IMR-90 (cell line): ENCODE results near the gene TOR2A. TPM values are rescaled to one million over a fixed set of nuclear protein-coding genes. Genes with fewer than 3 reads are reported as not detected.

Experiments used
- ATAC-seq: fragments of 200-7000 bp; cut with Tn5 transposase; 2 replicates; pipeline ENCODE4 v1.9.1; 2020; ENCODE audit warnings: low read depth, mild to moderate bottlenecking, moderate library complexity
- BruUV-seq: library from RNA; stranded (reverse); fragments of 400-500 nt; replicated peaks from 2 replicates; lab custom pipeline; 2021; lab: Mats Ljungman, UMichigan
- CTCF ChIA-PET: fragments of 300-600 bp; formaldehyde crosslinking; extraction: SDS; loops from one replicate; lab custom pipeline; 2021; ENCODE audit warnings: antibody characterized with exemption; lab: Yijun Ruan, JAX
- POLR2A ChIA-PET: fragments of 300-600 bp; sonication (Branson Sonifier 250); formaldehyde crosslinking; loops from one replicate; lab custom pipeline; 2022; ENCODE audit warnings: antibody characterized with exemption; ENCODE audit not compliant: unreplicated experiment; lab: Charles Lee
- DNase-seq: peaks from one replicate; pipeline ENCODE4 v3.0.0; 2013
- H2AFZ ChIP-seq: replicated peaks from 2 replicates; pipeline ENCODE3; 2013; ENCODE audit warnings: low read length, mild to moderate bottlenecking; ENCODE audit not compliant: poor library complexity
- H2AK5ac ChIP-seq: 2 replicates; pipeline ENCODE4 v1.6.1; 2013; ENCODE audit warnings: low read depth, low read length, inconsistent platforms
- H2AK9ac ChIP-seq: replicated peaks from 2 replicates; pipeline ENCODE3; 2013; ENCODE audit warnings: mild to moderate bottlenecking, low read depth, low read length, moderate library complexity; ENCODE audit not compliant: poor library complexity
- H2BK120ac ChIP-seq: 2 replicates; pipeline ENCODE4 v1.6.1; 2013; ENCODE audit warnings: low read depth, low read length, inconsistent platforms
- H2BK15ac ChIP-seq: 3 replicates; pipeline ENCODE4 v1.6.1; 2013; ENCODE audit warnings: low read depth, low read length, inconsistent platforms
- H2BK20ac ChIP-seq: 2 replicates; pipeline ENCODE4 v1.6.1; 2013; ENCODE audit warnings: low read depth, mild to moderate bottlenecking, inconsistent platforms, low read length, moderate library complexity
- H2BK5ac ChIP-seq: 2 replicates; pipeline ENCODE4 v1.6.1; 2013; ENCODE audit warnings: mild to moderate bottlenecking, low read depth, low read length, inconsistent platforms; ENCODE audit not compliant: poor library complexity, severe bottlenecking
- H3K14ac ChIP-seq: replicated peaks from 2 replicates; pipeline ENCODE4 v1.6.1; 2013; ENCODE audit warnings: low read depth, low read length, inconsistent platforms
- H3K18ac ChIP-seq: 2 replicates; pipeline ENCODE4 v1.6.1; 2013; ENCODE audit warnings: low read depth, low read length, control low read depth
- H3K23ac ChIP-seq: 2 replicates; pipeline ENCODE4 v1.6.1; 2013; ENCODE audit warnings: low read depth, low read length, inconsistent platforms
- H3K27ac ChIP-seq: 2 replicates; pipeline ENCODE4 v1.5.1; 2013; ENCODE audit warnings: mild to moderate bottlenecking, control low read depth, low read length; ENCODE audit not compliant: insufficient read depth
- H3K27me3 ChIP-seq: 2 replicates; pipeline ENCODE4 v1.6.1; 2013; ENCODE audit warnings: low read length; ENCODE audit not compliant: control insufficient read depth, insufficient read depth
- H3K36me3 ChIP-seq: 2 replicates; pipeline ENCODE4 v1.6.1; 2013; ENCODE audit warnings: low read length, mixed read lengths; ENCODE audit not compliant: control insufficient read depth, insufficient read depth
- H3K4ac ChIP-seq: 2 replicates; pipeline ENCODE4 v1.6.1; 2013; ENCODE audit warnings: low read depth, low read length, inconsistent platforms
- H3K4me1 ChIP-seq: 2 replicates; pipeline ENCODE4 v1.6.1; 2013; ENCODE audit warnings: low read length, mixed read lengths; ENCODE audit not compliant: control insufficient read depth, insufficient read depth
- H3K4me2 ChIP-seq: 2 replicates; pipeline ENCODE4 v1.6.1; 2013; ENCODE audit warnings: low read depth, mild to moderate bottlenecking, control low read depth, low read length, moderate library complexity
- H3K4me3 ChIP-seq: 2 replicates; pipeline ENCODE4 v1.5.1; 2013; ENCODE audit warnings: low read depth, mild to moderate bottlenecking, control low read depth, low read length, moderate library complexity; ENCODE audit not compliant: insufficient read depth
- H3K56ac ChIP-seq: 2 replicates; pipeline ENCODE4 v1.6.1; 2013; ENCODE audit warnings: low read length, inconsistent platforms; ENCODE audit not compliant: insufficient read depth; ENCODE audit errors: extremely low read depth
- H3K79me1 ChIP-seq, 2 experiments: 2 replicates each; pipeline ENCODE4 v1.6.1; 2013; ENCODE audit warnings: low read length in 2 of 2, inconsistent platforms in 1 of 2, low read depth in 1 of 2
- H3K9ac ChIP-seq: 2 replicates; pipeline ENCODE4 v1.6.1; 2013; ENCODE audit warnings: low read depth, low read length, control low read depth
- H3K9me1 ChIP-seq: 2 replicates; pipeline ENCODE4 v1.6.1; 2013; ENCODE audit warnings: low read length, inconsistent platforms; ENCODE audit not compliant: insufficient read depth
- H3K9me3 ChIP-seq: 2 replicates; pipeline ENCODE4 v1.6.1; 2013; ENCODE audit warnings: low read length; ENCODE audit not compliant: control insufficient read depth, insufficient read depth
- H4K20me1 ChIP-seq: 2 replicates; pipeline ENCODE4 v1.6.1; 2013; ENCODE audit warnings: low read length, inconsistent platforms; ENCODE audit not compliant: insufficient read depth
- H4K5ac ChIP-seq: 2 replicates; pipeline ENCODE4 v1.6.1; 2013; ENCODE audit warnings: mild to moderate bottlenecking, low read depth, low read length, control low read depth
- H4K8ac ChIP-seq, 2 experiments: 2 replicates each; pipeline ENCODE4 v1.6.1; 2013; ENCODE audit warnings: low read depth in 2 of 2, low read length in 2 of 2, control low read depth in 1 of 2, inconsistent platforms in 1 of 2
- H4K91ac ChIP-seq: 2 replicates; pipeline ENCODE4 v1.6.1; 2013; ENCODE audit warnings: low read depth, low read length, inconsistent platforms; ENCODE audit not compliant: insufficient read depth
- CEBPB ChIP-seq: IDR thresholded peaks from 2 replicates; pipeline ENCODE4 v1.6.1; 2012; ENCODE audit warnings: low read depth, low read length, improper control_type of control experiment
- MAFK ChIP-seq: IDR thresholded peaks from 2 replicates; pipeline ENCODE4 v1.6.1; 2012; ENCODE audit warnings: low read depth, low read length, improper control_type of control experiment
- NFE2L2 ChIP-seq: fragments of 150-350 bp; IDR thresholded peaks from 2 replicates; pipeline ENCODE4 v1.6.1; 2016; ENCODE audit warnings: low read depth, mild to moderate bottlenecking, low read length
- POLR2A ChIP-seq: IDR thresholded peaks from 2 replicates; pipeline ENCODE4 v1.6.1; 2012; ENCODE audit warnings: mild to moderate bottlenecking, low read depth, low read length
- WGBS, 2 experiments: methylation state at CpG; one replicate each; pipeline versions ENCODE4 v1.1.5 to v1.1.7; 2013; ENCODE audit warnings: missing lambda C conversion rate in 2 of 2; ENCODE audit not compliant: insufficient read length in 1 of 2; ENCODE audit errors: extremely low coverage in 2 of 2; 5-methylcytosine and 5-hydroxymethylcytosine counted together
- dilution Hi-C: fragments of 300-500 bp; cut with HindIII; formaldehyde crosslinking; loops from one replicate; pipeline ENCODE4 v1.14.3; 2018; ENCODE audit warnings: low sequenced_read_pairs; ENCODE audit not compliant: unreplicated experiment
- in situ Hi-C: fragments of 300-500 bp; cut with MboI; formaldehyde crosslinking; loops from 3 replicates; pipeline ENCODE4 v1.14.3; 2019; ENCODE audit warnings: low sequenced_read_pairs, inconsistent platforms, mixed read lengths
- intact Hi-C: fragments of 100-400 bp; cut with micrococcal nuclease; formaldehyde crosslinking; loops from 2 replicates; pipeline ENCODE4 v1.10.0; 2022
- polyA plus RNA-seq, 3 experiments: library from polyadenylated mRNA; depleted of rRNA; stranded (reverse); fragments of >200 nt; gene quantifications; 2 replicates each; pipeline ENCODE4 v1.2.3, GENCODE V29; 2012; ENCODE audit warnings: low replicate concordance in 1 of 3
- total RNA-seq: library from RNA; depleted of rRNA; stranded (reverse); fragments of >200 nt; gene quantifications from 2 replicates; pipeline ENCODE4 v1.2.3, GENCODE V29; 2012
- TF ChIP-seq, protein P1 (sequence below): conservative IDR thresholded peaks from 2 replicates; pipeline ENCODE4 v1.5.1; 2012; ENCODE audit warnings: mild to moderate bottlenecking, low read depth, low read length, improper control_type of control experiment
- TF ChIP-seq, protein P2 (sequence below): fragments of 150-350 bp; IDR thresholded peaks from 2 replicates; pipeline ENCODE4 v1.6.1; 2016; ENCODE audit warnings: low read depth, mild to moderate bottlenecking, low read length, moderate library complexity, borderline replicate concordance
- TF ChIP-seq, protein P3 (sequence below): fragments of 150-350 bp; IDR thresholded peaks from 2 replicates; pipeline ENCODE4 v1.6.1; 2017; ENCODE audit warnings: mild to moderate bottlenecking, antibody characterized with exemption, low read length, low read depth

Gene TOR2A
- total and polyA plus RNA-seq, 2 of the 4 experiments (the other 2 are of a cell fraction): 0.90 to 12.5 TPM

DNA sequence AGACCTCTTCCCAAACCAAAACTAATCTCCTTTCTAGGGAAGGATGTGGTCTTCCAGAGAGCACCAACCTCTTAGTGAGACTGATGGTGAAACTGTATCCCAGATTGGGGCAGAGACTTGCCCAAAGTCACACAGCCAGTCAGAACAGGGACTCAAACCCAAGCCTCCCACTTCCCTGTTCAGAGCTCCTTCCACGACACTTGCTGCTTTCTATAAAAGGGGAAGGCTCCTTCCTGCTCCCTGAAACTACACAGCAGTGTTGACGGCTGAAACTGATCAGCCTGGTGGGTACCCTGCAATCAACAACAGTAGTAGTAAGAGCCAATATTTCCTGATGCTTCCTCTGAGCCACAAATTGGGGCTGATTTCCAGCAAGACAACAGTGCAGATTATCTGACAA lies 1.5 kb downstream of the TOR2A start:
- no peak overlapping the region for H2AK9ac ChIP-seq
- H3K27ac ChIP-seq: no peak overlapping the region
- H3K4ac ChIP-seq: no peak overlapping the region
- H2AFZ ChIP-seq: no peak overlapping the region
- H3K9me3 ChIP-seq: no peaks in the 10 kb centered on the region
- no peak overlapping the region for H2BK5ac ChIP-seq
- H2BK120ac ChIP-seq: no peak overlapping the region
- dilution Hi-C loops: no loop called here
- H3K4me3 ChIP-seq: no peak overlapping the region
- ChIA-PET POLR2A (no interaction called here), CTCF (interaction anchor here (1.5 to 1.6 kb wide), 2 partner anchors 137 to 141 kb away, joined by 4 to 6 read pairs; no protein-coding TSS in a partner anchor)
- TF ChIP-seq MAFK (no peak), CEBPB (no peak), POLR2A (no peak), NFE2L2 (no peak)
- TF ChIP-seq, protein P1, sequence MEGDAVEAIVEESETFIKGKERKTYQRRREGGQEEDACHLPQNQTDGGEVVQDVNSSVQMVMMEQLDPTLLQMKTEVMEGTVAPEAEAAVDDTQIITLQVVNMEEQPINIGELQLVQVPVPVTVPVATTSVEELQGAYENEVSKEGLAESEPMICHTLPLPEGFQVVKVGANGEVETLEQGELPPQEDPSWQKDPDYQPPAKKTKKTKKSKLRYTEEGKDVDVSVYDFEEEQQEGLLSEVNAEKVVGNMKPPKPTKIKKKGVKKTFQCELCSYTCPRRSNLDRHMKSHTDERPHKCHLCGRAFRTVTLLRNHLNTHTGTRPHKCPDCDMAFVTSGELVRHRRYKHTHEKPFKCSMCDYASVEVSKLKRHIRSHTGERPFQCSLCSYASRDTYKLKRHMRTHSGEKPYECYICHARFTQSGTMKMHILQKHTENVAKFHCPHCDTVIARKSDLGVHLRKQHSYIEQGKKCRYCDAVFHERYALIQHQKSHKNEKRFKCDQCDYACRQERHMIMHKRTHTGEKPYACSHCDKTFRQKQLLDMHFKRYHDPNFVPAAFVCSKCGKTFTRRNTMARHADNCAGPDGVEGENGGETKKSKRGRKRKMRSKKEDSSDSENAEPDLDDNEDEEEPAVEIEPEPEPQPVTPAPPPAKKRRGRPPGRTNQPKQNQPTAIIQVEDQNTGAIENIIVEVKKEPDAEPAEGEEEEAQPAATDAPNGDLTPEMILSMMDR: no peak
- TF ChIP-seq, protein P2, sequence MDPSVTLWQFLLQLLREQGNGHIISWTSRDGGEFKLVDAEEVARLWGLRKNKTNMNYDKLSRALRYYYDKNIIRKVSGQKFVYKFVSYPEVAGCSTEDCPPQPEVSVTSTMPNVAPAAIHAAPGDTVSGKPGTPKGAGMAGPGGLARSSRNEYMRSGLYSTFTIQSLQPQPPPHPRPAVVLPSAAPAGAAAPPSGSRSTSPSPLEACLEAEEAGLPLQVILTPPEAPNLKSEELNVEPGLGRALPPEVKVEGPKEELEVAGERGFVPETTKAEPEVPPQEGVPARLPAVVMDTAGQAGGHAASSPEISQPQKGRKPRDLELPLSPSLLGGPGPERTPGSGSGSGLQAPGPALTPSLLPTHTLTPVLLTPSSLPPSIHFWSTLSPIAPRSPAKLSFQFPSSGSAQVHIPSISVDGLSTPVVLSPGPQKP: no peak
- TF ChIP-seq, protein P3, sequence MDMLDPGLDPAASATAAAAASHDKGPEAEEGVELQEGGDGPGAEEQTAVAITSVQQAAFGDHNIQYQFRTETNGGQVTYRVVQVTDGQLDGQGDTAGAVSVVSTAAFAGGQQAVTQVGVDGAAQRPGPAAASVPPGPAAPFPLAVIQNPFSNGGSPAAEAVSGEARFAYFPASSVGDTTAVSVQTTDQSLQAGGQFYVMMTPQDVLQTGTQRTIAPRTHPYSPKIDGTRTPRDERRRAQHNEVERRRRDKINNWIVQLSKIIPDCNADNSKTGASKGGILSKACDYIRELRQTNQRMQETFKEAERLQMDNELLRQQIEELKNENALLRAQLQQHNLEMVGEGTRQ: no peak
- no peak overlapping the region for H4K8ac ChIP-seq
- H2AK5ac ChIP-seq: no peak overlapping the region; the same call in 1 of the 2 replicates
- H3K9me1 ChIP-seq: no peaks in the 10 kb centered on the region
- H3K4me2 ChIP-seq: no peak overlapping the region
- no peak overlapping the region for H3K14ac ChIP-seq
- no peak overlapping the region for H3K23ac ChIP-seq
- no peak overlapping the region for H3K9ac ChIP-seq
- no peak overlapping the region for H4K5ac ChIP-seq
- BruUV-seq: no TSS peak
- no peak overlapping the region for H4K91ac ChIP-seq
- peaks cover 5% of the 10 kb centered on the region; the same call in 1 of the 2 replicates for H3K36me3 ChIP-seq
- WGBS, 2 experiments: 80% methylated on average over 2 of the region's 2 CpGs; no CpG with 5 or more reads in 1 of the 2 experiments
- no peak overlapping the region for H3K18ac ChIP-seq
- no peak for DNase-seq
- ATAC-seq: no peak
- no peaks in the 10 kb centered on the region for H4K20me1 ChIP-seq
- peaks cover 6% of the 10 kb centered on the region for H3K4me1 ChIP-seq
- H2BK20ac ChIP-seq: no peak overlapping the region
- 0 out of 2 replicates have a peak, but pooled peaks cover 3% of the 10 kb centered on the region for H3K27me3 ChIP-seq
- intact Hi-C loops: loop anchor here (1.0 to 5.0 kb wide), 3 partner anchors 137 to 226 kb away; no protein-coding TSS in a partner anchor
- H3K56ac ChIP-seq: no peak overlapping the region
- H3K79me1 ChIP-seq: peaks cover 4 to 12% of the 10 kb centered on the region in 2 experiments; a peak in 2 of 4 replicates
- no peak overlapping the region for H2BK15ac ChIP-seq
- in situ Hi-C loops: no loop called here
